Kidney epithelial cell (primary cell): ENCODE measurements around the gene BAHCC1. TPM values are rescaled to one million over a fixed set of nuclear protein-coding genes. Genes with fewer than 3 reads are reported as not detected.

ENCODE experiments used
- DNase-seq: peaks from one replicate; pipeline ENCODE4 v3.0.0-alpha.2; 2010; ENCODE audit warnings: low read depth
- H3K27me3 ChIP-seq: 2 replicates; pipeline ENCODE4 v1.6.0; 2011; ENCODE audit warnings: low read length; ENCODE audit not compliant: control insufficient read depth, insufficient read depth
- H3K36me3 ChIP-seq: 2 replicates; pipeline ENCODE4 v1.5.1; 2011; ENCODE audit warnings: low read length; ENCODE audit not compliant: control insufficient read depth, insufficient read depth
- H3K4me3 ChIP-seq: 2 replicates; pipeline ENCODE4 v1.5.1; 2011; ENCODE audit warnings: low read depth, mild to moderate bottlenecking, control low read depth, low read length
- CTCF ChIP-seq: IDR thresholded peaks from 2 replicates; pipeline ENCODE4 v1.5.1; 2011; ENCODE audit warnings: mild to moderate bottlenecking, moderate library complexity, low read length, control low read depth, inconsistent platforms; ENCODE audit not compliant: insufficient read depth, poor library complexity, severe bottlenecking
- total RNA-seq: library from RNA; depleted of rRNA; stranded (reverse); fragments of >200 nt; gene quantifications from 2 replicates; pipeline ENCODE4 v1.2.3, GENCODE V29; 2015

BAHCC1 gene
- total RNA-seq, 1 donor from 2014 or later = 6.6 TPM

DNA sequence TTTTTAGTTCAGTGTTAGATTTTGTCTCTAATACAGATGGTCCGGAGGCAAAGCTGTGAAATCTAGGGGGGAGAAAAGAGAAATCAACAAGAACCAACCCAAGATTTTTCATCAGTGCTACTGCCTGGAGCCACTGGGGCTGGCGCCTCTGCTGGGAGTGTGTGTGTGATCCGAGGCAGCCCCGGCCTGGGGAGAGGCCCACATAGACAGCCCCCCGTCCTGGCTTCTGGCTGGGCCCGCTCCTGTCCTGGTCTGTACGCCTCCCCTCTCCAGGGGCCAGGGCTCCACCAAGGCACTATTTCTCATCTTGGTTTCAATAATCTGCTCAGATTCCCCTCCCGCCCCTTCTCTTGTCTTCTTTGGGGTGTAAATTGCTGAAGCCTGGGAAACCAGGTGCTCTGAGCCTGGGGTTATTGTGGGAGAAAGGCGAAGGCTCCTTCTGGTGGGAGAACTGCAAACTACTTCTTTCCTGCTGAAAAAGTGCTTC, 7.8 kb downstream of the BAHCC1 start:
- no peak for DNase-seq
- no peaks in the 10 kb centered on the region for H3K27me3 ChIP-seq
- H3K4me3 ChIP-seq = no peak overlapping the region
- H3K36me3 ChIP-seq = no peaks in the 10 kb centered on the region
- no peak for TF ChIP-seq CTCF

DNA sequence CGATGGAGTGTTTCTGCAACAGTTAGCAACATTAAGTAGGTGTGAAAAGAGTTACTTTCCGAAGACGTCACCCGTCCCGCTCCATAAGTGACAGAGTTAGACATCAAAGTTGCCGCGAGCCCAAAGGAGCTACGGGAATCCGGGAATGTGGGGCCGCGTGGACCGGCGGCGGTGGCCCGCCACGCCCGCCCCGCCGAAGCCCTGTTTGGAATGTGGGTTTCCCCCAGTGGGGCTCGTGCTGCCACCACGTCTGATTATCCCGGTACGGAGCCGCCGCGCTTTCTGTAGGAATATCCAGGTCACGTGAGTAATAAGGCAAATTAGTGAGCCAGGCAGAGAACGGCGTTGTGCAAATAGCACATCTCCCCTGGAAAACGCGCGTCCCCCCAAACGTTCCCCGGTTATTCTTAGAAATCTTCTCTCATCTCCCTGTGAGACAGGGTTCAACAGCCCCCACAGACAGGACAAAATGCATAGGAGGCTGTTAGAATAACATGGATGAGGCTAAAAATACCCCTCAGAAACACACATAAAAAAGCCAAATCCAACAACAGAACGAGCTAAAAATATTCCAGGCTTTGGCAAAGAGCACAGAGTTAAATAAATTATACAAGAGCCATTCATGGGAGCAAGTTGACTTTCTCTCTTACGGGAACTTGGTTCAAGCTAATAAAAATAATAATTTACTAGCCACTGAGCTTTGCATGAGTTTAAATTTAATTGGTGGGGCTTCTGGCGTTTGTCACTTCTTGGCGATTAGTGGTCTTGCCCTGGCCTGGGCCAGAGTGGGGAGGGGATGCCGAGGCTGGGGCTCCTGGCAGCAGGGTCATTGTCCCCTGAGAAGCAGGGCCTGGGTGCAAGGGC, 8.6 kb downstream of the BAHCC1 start:
- H3K27me3 ChIP-seq = no peaks in the 10 kb centered on the region
- DNase-seq = no peak
- no peaks in the 10 kb centered on the region for H3K36me3 ChIP-seq
- TF ChIP-seq CTCF = no peak
- H3K4me3 ChIP-seq = no peak overlapping the region

- no peak for TF ChIP-seq CTCF
- H3K4me3 ChIP-seq = no peak overlapping the region
- DNase-seq = no peak
- no peaks in the 10 kb centered on the region for H3K27me3 ChIP-seq
- H3K36me3 ChIP-seq = no peaks in the 10 kb centered on the region
These were observed 9.4 kb downstream of the BAHCC1 start for GRCh38 chr17:81404558-81405165.

- Histone ChIP-seq H3K4me3 (no peak overlapping the region), H3K36me3 (no peaks in the 10 kb centered on the region), H3K27me3 (no peaks in the 10 kb centered on the region)
- TF ChIP-seq CTCF = no peak
- DNase-seq = no peak
These were observed 10.2 kb downstream of the BAHCC1 start for GRCh38 chr17:81405411-81405872.

GRCh38 chr17:81406117-81406953, 11.1 kb downstream of the BAHCC1 start:
- TF ChIP-seq CTCF = no peak
- Histone ChIP-seq H3K27me3 (no peaks in the 10 kb centered on the region), H3K36me3 (no peaks in the 10 kb centered on the region), H3K4me3 (no peak overlapping the region)
- DNase-seq = no peak
